Activated T-cell treated with anti-CD3 and anti-CD28 coated beads, Interleukin-2, amount 50 U/mL, for 1 hour (primary cell): ENCODE data around the gene SMURF1.

Source experiments
- DNase-seq: peaks from one replicate; pipeline ENCODE4 v3.0.0-alpha.2; 2020

SMURF1 gene

DNA sequence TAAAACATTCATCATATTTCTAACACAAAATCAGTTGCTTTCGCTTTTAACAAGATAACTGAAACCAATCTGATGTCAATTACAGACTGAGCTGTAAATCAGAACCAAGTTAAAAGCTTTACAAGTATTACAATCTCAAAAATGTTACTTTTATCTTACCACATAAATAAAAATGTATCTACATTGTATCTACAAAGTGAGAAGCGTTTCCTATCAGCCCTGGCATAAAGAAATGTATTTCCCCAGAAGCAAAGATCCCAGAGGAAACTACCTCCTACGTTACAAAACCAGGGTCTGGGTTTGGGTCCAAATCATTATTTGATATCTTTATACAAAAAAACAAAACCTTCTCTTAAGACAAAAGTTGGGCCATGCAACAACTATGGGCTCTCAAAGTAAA, 2.6 kb downstream of the SMURF1 start:
- no peak for DNase-seq

DNA sequence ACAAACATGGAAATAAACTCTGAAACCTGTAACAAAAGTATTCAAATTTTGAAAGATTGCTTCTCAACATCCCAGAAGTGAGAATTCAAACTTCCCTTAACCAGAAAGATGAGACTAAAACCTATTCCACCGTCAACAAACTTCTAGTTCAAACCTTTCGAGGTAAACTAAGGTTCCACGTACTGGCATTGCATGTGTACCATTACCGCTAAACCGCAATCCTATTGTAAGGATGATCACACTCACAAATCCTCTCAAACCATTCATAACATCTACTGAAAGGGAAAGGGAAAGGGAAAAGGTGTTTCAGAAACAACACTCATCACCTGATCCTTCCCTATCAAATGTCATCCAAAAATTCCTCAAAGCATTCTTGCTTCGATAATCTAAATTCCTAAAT, 3.1 kb downstream of the SMURF1 start:
- no peak for DNase-seq

DNA sequence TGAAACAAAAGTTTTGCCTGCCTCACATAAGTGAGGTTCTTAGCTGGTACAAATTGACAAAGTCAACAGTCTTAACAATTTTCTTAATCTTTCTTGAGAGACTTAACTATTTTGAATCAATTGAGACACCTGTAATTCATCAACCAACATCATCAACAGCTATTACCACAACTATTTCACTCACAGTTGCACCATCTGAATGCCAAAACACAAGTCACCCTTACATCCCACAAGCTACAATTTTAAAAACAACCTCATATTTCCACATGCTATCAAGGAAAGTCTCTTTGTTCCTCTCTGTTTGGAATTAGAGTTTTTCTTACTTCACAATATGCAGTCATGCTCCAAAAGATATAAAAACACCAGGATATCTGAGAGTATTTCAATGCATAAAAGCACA, 4.9 kb downstream of the SMURF1 start:
- DNase-seq, result no peak

DNA sequence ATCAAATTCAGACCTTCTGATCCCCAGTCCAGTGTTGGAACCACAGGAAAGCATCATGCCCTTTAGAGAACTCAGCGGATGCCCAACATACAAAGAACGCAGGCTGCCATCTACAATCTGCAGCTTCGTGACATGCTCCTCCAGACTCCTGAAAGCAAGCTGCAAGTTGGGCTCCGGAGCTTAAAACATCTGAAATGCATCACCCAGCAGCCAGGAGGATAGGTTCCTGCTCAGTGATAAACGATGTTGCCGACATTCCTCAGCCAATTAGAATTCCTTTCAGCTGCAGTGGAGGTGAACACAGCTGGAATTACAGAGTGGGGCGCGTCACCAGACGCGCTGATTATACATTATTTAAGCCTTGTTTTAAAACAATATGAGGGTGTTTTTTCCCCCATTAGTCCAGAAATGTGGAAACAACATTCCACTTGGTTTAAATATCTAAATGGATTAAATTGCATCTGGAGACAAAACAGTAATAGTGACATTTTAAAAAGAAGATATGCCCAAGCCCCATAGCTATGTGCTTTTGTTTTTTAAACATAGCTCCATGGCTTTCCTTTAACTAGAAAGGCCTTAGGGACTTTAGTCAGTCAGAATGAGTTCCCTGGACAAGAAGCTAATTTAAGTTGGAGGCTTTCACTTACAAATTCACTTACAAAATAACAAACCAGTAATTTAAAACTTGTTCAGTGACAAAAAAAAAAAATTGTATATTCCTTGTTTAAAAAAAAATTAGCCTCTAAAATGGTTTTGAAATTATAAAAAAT, 6.3 kb downstream of the SMURF1 start:
- DNase-seq, result no peak

DNA sequence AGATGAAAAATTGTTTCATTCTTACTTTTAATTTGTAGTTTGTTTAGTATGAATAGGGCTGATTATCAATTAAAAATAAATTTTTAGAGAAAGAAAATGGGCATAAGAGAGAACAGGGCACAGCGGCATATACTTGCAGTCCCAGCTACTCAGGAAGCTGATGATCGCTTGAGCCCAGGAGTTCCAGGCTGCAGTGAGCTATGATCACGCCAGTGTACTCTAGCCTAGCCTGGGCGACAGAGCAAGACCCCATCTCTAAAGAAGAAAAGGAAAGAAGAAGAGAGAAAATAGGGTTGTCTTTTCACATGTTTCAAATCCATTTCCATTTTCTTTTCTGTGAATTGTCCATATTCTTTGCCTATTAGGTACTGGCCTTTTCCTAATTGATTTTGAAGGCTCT, 8.0 kb downstream of the SMURF1 start:
- no peak for DNase-seq

DNA sequence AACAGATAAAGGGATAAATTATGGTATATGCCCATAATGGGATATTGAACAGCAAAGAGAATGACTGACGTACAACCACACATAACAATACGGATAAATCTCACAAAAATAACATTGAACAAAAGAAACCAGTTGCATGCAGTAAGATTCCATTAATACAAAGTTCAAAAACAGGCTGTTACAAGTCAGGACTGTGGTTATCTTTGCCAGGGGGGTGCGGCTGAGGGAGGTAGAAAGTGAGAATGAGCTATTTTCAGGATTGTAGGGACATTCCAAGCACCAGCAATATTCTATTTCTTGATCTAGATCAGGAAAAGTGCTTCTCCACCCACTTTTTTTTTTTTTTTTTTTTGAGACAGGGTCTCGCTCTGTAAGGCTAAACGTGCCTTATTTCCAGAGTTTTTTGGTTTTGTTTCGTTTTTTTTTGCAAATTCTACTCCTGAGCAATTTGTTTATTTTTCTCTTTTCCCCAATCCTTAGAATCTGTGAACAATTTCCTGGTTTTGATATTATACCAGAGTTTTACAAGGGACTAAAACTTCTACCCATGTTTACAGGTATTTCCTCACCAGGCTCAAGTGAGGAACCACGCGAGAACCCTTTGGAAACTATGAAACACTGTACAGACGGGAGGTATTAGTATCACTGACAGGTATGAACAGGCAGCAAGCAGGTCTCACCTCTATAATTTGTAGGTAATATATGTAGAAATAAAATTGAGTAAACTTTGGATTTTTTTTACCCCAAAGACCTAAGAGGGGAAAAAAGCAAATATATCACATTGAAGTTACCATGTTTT, 9.9 kb downstream of the SMURF1 start:
- DNase-seq, result no peak

DNA sequence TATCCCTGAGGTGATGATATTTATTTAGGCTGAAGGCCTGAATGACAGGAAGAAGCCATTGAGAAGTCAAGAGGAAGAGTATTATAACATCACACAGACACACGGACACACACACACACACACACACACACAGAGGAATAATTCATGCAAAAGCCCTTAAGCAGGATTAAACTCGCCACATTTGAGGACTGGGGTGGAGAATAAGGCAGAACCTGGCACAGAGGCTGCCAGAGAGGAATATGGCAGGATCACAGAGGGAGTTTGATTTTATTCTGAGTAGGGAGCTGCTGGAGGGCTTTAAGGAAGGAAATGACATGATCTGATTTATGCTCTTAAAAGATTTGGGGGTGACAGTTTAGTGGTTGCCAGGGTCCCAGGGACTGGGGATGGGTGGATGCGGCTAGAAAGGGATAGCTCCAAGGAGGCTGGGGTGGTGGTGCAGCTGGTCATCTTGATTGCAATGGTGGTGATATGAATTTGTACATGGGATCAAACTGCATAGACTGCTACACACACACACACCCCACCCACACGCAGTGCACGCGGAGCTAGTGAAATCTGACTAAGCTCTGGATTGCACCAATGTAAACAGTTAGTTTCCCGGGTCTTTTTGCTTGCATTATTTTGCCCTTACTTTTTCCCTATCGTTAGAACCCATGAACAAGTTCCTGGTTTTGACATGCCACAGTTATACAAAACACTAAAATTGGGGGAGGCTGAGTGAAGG, 11.2 kb downstream of the SMURF1 start:
- no peak for DNase-seq

- DNase-seq, result no peak
Measured at GRCh38 chr7:99131290-99131689, 12.6 kb downstream of the SMURF1 start.

DNA sequence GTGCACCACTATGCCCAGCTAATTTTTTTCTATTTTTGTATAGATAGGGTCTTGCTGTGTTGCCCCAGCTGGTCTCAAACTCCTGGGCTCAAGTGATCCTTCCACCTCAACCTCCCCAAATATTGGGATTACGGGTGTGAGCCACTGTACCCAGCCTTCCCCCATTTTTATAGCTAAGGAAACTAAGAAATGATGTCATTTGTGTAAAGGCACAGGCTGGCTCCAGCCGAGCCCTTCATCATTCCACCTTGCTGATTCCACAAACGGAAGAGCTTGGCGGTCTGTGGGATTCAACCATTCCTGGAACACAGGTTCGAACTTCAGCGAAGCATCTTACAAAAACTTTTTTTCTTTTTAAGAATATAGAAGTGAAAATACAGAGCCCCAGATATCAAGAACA, 14.4 kb downstream of the SMURF1 start:
- DNase-seq, result no peak

GRCh38 chr7:99129001-99129400, 14.9 kb downstream of the SMURF1 start:
- DNase-seq, result no peak

- no peak for DNase-seq
Measured at GRCh38 chr7:99128076-99128950, 15.6 kb downstream of the SMURF1 start.

GRCh38 chr7:99127636-99128035, 16.3 kb downstream of the SMURF1 start:
- DNase-seq, result no peak

- DNase-seq, result no peak
Measured at GRCh38 chr7:99126921-99127553, 16.9 kb downstream of the SMURF1 start.

DNA sequence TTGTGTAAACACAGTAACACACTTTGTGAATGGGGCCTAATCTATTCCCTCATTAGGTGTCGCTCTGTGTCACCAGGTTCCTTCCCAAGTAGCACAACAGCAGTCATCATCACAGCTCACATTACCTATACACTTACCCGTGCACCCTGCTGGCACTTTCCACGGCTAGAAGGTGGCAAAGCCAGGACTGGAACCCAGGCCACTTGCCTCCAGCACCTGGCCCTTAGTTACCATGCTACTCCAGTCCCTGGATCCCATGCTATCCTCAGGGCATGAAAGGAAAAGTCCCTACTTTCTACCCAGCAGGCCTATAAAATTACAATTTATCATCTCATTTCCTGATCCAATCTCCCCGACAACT, 18.4 kb downstream of the SMURF1 start:
- no peak for DNase-seq

DNA sequence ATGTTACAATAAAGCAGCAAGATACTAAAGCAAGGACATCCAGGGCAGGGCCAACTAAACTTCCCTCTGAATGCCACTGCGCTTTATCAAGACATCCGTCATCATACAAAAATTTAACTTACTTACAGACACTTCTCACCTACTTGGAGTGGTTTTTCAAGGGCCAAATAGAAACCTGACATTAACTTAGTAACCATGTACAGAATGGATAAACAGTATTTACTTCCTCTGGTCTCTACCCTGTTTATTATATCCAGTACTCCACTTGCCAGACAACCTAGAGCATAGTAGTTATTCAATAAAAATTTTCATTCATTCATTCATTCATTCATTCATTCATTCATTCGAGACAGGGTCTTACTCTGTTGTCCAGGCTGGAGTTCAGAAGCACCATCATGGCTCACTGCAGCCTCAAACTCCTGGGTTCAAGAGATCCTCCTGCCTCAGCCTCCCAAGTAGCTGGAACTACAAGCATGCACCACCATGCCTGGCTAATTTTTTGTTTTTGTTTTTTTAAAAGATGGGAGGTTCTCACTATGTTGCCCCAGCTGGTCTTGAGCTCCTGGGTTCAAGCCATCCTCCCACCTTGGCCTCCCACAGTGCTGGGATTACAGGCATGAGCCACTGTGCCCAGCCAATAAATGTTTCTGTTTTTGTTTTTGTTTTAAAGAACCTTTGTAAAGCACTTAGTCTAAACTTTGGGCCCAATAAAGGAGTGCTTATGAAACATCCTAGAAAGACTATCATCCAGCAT, 19.0 kb downstream of the SMURF1 start:
- DNase-seq, result no peak

GRCh38 chr7:99124236-99124635, 19.7 kb downstream of the SMURF1 start:
- no peak for DNase-seq

GRCh38 chr7:99123571-99124033, 20.3 kb downstream of the SMURF1 start:
- DNase-seq, result no peak

- no peak for DNase-seq
Measured at GRCh38 chr7:99122762-99123161, 21.1 kb downstream of the SMURF1 start.

- DNase-seq, result no peak
Measured at GRCh38 chr7:99121496-99122021, 22.3 kb downstream of the SMURF1 start.

DNA sequence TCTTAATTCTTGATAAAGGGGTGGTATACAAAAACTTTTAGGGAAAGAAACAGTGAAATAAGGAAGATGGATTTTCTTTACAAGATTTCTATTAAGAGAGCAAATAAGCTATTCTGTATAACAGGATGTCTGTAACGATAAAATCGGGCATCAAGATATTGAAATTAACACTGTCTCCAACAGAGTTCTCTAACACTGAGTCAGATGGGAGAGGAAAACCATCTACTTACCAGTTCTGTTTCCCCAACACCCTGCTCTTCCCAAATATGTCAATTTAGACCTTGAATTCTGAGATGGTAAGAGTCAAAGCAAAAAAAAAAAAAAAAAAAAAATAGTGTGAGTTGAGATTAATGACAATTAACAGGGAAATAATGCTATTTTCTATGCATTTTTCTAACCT, 23.0 kb downstream of the SMURF1 start:
- no peak for DNase-seq

DNA sequence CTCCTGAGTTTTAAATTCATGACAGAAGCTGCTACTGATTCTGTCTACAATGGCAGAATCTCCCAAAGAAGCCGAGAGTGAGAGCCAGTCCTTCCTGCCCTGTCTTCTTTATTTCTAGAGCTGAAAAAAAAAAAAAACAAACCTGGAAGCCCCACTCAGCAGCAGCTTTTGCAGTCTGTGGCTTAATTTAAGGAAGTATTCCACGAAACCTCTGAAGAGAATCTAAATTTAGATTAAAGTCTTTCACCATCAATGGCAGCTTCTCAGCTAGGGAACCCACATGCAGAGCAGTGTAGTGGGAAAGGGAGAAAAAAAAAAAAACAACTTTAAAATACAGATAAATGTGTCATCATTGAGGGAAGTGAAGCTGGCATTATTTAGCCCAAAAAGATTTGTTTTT, 23.4 kb downstream of the SMURF1 start:
- DNase-seq, result no peak
